ENCODE data around the gene SNED1. TPM values are rescaled to one million over a fixed set of nuclear protein-coding genes. Genes with fewer than 3 reads are reported as not detected.

Gene SNED1
- total RNA-seq, 2 donors from 2014 or later: 0.66 to 4.5 TPM

DNA sequence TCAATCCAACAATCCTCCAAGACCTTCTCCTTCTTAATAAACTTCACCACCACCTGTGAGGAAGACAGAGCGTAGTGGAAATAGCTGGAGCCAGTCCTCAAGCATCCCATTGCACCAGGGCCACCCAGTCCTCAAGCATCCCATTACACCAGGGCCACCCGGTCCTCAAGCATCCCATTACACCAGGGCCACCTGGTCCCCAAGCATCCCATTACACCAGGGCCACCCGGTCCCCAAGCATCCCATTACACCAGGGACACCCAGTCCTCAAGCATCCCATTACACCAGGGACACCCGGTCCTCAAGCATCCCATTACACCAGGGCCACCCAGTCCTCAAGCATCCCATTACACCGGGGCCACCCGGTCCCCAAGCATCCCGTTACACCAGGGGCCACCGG is 116.9 kb downstream of the SNED1 start:
- Histone ChIP-seq H3K4me3 (ENCODE audit: low read length) (no peak overlapping the region), H3K9ac (ENCODE audit: extremely low read depth, low read length, poor library complexity, severe bottlenecking) (no peak overlapping the region), H3K27me3 (ENCODE audit: control insufficient read depth, insufficient read depth, low read length, poor library complexity, severe bottlenecking) (no peaks in the 10 kb centered on the region), H3K36me3 (ENCODE audit: control insufficient read depth, insufficient read depth, low read length) (peaks cover 19% of the 10 kb centered on the region), H3K27ac (ENCODE audit: low read depth, low read length) (no peak overlapping the region), H3K9me3 (ENCODE audit: control insufficient read depth, low read length) (no peaks in the 10 kb centered on the region), H3K4me1 (ENCODE audit: control insufficient read depth, insufficient read depth, low read length) (no peaks in the 10 kb centered on the region)
- H3K27me3 Mint-ChIP-seq (ENCODE audit: insufficient read depth): no peaks in the 10 kb centered on the region
- peaks cover 32% of the 10 kb centered on the region for H3K36me3 Mint-ChIP-seq (ENCODE audit: low read depth)
- no peak overlapping the region for H3K27ac Mint-ChIP-seq
- TF ChIP-seq CTCF (conservative IDR thresholded peaks at IDR 0.05): no peak
- H3K4me1 Mint-ChIP-seq: no peaks in the 10 kb centered on the region
- no peak for DNase-seq
- peaks cover under 1% of the 10 kb centered on the region for H3K9me3 Mint-ChIP-seq
- H3K4me3 Mint-ChIP-seq: no peak overlapping the region
- 92 to 95% methylated on average over 2 to 8 of the region's 8 CpGs for WGBS, 2 experiments (ENCODE audit: insufficient coverage in 1 of 2, insufficient read length in 1 of 2)

- H3K36me3 Mint-ChIP-seq (ENCODE audit: low read depth): peaks cover 40% of the 10 kb centered on the region
- no peaks in the 10 kb centered on the region for H3K4me1 ChIP-seq (ENCODE audit: control insufficient read depth, insufficient read depth, low read length)
- H3K27me3 Mint-ChIP-seq (ENCODE audit: insufficient read depth): no peaks in the 10 kb centered on the region
- H3K27ac ChIP-seq (ENCODE audit: low read depth, low read length): no peak overlapping the region
- peaks cover 33% of the 10 kb centered on the region for H3K36me3 ChIP-seq (ENCODE audit: control insufficient read depth, insufficient read depth, low read length)
- peaks cover 6% of the 10 kb centered on the region for H3K9me3 Mint-ChIP-seq
- H3K27ac Mint-ChIP-seq: no peak overlapping the region
- no peak for TF ChIP-seq CTCF (conservative IDR thresholded peaks at IDR 0.05)
- no peaks in the 10 kb centered on the region for H3K27me3 ChIP-seq (ENCODE audit: control insufficient read depth, insufficient read depth, low read length, poor library complexity, severe bottlenecking)
- H3K9me3 ChIP-seq (ENCODE audit: control insufficient read depth, low read length): peaks cover 6% of the 10 kb centered on the region
- no peak overlapping the region for H3K9ac ChIP-seq (ENCODE audit: extremely low read depth, low read length, poor library complexity, severe bottlenecking)
- WGBS, 2 experiments (ENCODE audit: insufficient coverage in 1 of 2, insufficient read length in 1 of 2): 90 to 95% methylated on average over 24 to 32 of the region's 32 CpGs
- no peak overlapping the region for H3K4me3 Mint-ChIP-seq
- H3K4me1 Mint-ChIP-seq: no peaks in the 10 kb centered on the region
- DNase-seq: no peak
- no peak overlapping the region for H3K4me3 ChIP-seq (ENCODE audit: low read length)
Measured at GRCh38 chr2:241116606-241117560, 118.5 kb downstream of the SNED1 start.

DNA sequence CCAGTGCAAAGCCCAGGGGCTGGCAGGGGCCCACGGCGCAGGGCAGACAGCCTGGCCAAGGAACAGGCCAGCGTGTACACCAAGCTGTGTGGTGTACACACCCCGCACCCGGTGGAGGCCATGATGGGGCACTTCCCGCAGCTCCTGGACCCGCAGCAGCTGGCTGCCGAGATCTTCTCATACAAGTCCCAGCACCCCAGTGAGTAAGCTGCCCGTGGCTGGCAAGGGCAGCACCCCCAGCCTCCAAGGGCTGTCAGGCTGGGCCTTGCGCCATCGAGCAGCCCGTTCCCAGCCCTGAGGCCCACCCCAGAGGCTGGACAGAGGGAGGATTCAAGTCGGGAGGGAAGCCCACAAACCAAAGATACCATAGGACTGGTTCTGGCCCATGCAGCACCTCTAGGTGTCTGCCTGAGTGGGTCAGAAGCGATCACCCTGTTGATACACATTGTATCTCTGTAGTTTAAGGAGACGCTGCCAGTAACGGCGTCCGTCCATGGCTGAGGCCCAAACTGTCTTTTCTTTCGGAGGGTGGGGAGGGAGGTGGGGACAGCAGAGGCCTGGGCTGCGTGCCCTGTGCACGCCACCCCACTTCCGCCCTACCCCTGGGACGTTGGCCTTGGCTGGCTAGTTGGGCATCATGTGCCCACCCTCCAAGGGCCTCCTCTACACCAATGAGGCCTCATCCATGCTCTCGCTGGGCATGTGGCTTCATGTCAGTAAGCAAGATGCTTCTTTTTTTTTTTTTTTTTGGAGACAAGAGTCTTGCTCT is 120.5 kb downstream of the SNED1 start:
- Mint-ChIP-seq H3K27me3 (ENCODE audit: insufficient read depth) (no peaks in the 10 kb centered on the region), H3K36me3 (ENCODE audit: low read depth) (peaks cover 44% of the 10 kb centered on the region), H3K9me3 (peaks cover 6% of the 10 kb centered on the region), H3K27ac (no peak overlapping the region), H3K4me1 (no peaks in the 10 kb centered on the region), H3K4me3 (no peak overlapping the region)
- H3K36me3 ChIP-seq (ENCODE audit: control insufficient read depth, insufficient read depth, low read length): peaks cover 25% of the 10 kb centered on the region
- peaks cover 6% of the 10 kb centered on the region for H3K9me3 ChIP-seq (ENCODE audit: control insufficient read depth, low read length)
- no peak for TF ChIP-seq CTCF (conservative IDR thresholded peaks at IDR 0.05)
- DNase-seq: no peak
- H3K4me3 ChIP-seq (ENCODE audit: low read length): no peak overlapping the region
- 92% methylated on average over 11 to 23 of the region's 24 CpGs for WGBS, 2 experiments (ENCODE audit: insufficient coverage in 1 of 2, insufficient read length in 1 of 2)
- H3K27ac ChIP-seq (ENCODE audit: low read depth, low read length): no peak overlapping the region
- H3K9ac ChIP-seq (ENCODE audit: extremely low read depth, low read length, poor library complexity, severe bottlenecking): no peak overlapping the region
- no peaks in the 10 kb centered on the region for H3K27me3 ChIP-seq (ENCODE audit: control insufficient read depth, insufficient read depth, low read length, poor library complexity, severe bottlenecking)
- H3K4me1 ChIP-seq (ENCODE audit: control insufficient read depth, insufficient read depth, low read length): no peaks in the 10 kb centered on the region
